Natural killer cell treated with Interleukin-12 subunit alpha and Interleukin-12 subunit beta and Interleukin-15 and Interleukin-18, amount 100 ng/mL, for 72 hours (primary cell): Measurements from ENCODE around the gene XRCC4. TPM values are rescaled to one million over a fixed set of nuclear protein-coding genes. Genes with fewer than 3 reads are reported as not detected.

Experiments used
- ATAC-seq, 2 donors: fragments of 150-1000 bp; cut with Tn5 transposase in 1 of 2; sonication (Bioruptor Pico), chemical (Tn5 transposase) in 1 of 2; 2 replicates each; pipeline ENCODE4 v1.10.0; 2021
- DNase-seq: peaks from one replicate; pipeline ENCODE4 v3.0.0; 2022; ENCODE audit warnings: low spot score
- H3K27ac Mint-ChIP-seq, 2 donors: 1 replicate in 1 of 2; 2 replicates in 1 of 2; pipeline ENCODE4 v1.8.0; 2022; ENCODE audit warnings: mixed read lengths in 2 of 2, mild to moderate bottlenecking in 1 of 2, moderate library complexity in 1 of 2
- H3K27me3 Mint-ChIP-seq, 2 donors: 1 replicate in 1 of 2; 2 replicates in 1 of 2; pipeline ENCODE4 v1.8.0; 2022; ENCODE audit warnings: mixed read lengths in 2 of 2
- H3K36me3 Mint-ChIP-seq: one replicate; pipeline ENCODE4 v1.8.0; 2022; ENCODE audit warnings: mixed read lengths
- H3K4me1 Mint-ChIP-seq, 2 donors: 1 replicate in 1 of 2; 2 replicates in 1 of 2; pipeline ENCODE4 v1.8.0; 2022; ENCODE audit warnings: low read depth in 2 of 2, mixed read lengths in 2 of 2, mild to moderate bottlenecking in 1 of 2
- H3K4me3 Mint-ChIP-seq: one replicate; pipeline ENCODE4 v1.8.0; 2022; ENCODE audit warnings: mixed read lengths
- H3K9me3 Mint-ChIP-seq: 2 replicates; pipeline ENCODE4 v1.8.0; 2022; ENCODE audit warnings: mixed read lengths
- total RNA-seq, 2 donors: library from RNA; stranded (reverse); gene quantifications; one replicate each; pipeline ENCODE4 v1.2.3, GENCODE V29; 2022

XRCC4 gene
- 10 to 100 TPM; 10.2 to 13.9 TPM for total RNA-seq

DNA sequence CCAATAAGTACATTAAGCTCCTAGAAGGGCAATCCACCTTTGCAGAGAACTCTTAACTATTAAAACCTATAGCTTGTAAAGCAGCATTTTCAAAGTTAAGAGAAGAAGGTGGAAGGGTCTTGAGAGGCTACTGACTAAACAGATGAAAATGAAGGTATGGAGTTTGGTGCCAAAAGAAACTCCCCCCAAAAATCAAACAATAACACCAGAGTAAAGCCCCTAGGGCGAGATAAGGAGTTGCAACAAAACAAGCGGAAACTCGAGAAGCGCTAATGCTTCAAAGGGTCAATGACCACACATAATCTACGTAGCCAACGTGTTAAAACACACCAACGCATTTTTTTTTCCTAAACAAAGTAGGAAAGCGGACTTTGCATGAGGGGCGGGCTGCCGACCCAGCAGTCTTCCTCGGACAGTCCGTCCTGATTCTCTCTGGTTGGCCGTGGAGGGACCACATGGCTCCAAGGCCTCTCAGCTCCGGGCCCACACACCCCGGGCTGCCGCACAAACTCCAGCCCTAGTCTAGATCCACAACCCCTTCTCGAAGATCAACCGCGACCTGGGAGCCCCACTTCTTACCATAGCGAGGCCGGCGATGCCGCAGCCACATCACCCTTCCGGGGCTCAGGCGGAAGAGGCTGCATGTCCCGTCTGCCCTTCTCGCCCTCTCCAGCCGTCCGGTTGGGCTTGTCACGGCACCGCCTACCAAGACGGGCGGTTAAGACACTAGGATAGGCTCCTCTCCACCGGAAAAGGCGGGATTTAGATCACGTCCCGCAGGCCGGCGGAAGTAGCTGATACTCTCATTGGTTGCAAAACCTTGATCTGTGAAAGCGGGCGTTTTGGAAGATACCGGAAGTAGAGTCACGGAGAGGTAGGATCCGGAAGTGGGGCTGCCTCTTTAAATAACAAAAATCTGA, at the start of gene XRCC4, which contains the start of gene TMEM167A:
Gene XRCC4, plus strand, starts transcription at position 806 of the 920 bp plus-strand sequence. CDS start 27,373 bp downstream, outside the sequence.
Gene TMEM167A, minus strand, starts transcription at position 653 of the 920 bp plus-strand sequence. Its CDS starts 71 bp downstream, at position 582.
- H3K36me3 Mint-ChIP-seq, result peaks cover 17% of the 10 kb centered on the region
- ATAC-seq (peak; percentile 100), DNase-seq (peak; percentile 98)
- peak within 1 kb of the TSS; percentile 98 for H3K27ac Mint-ChIP-seq
- peaks cover 38 to 53% of the 10 kb centered on the region in 2 donors for H3K4me1 Mint-ChIP-seq
- no peaks in the 10 kb centered on the region for H3K27me3 Mint-ChIP-seq
- no peaks in the 10 kb centered on the region for H3K9me3 Mint-ChIP-seq
- H3K4me3 Mint-ChIP-seq, result peak within 1 kb of the TSS; percentile 98

DNA sequence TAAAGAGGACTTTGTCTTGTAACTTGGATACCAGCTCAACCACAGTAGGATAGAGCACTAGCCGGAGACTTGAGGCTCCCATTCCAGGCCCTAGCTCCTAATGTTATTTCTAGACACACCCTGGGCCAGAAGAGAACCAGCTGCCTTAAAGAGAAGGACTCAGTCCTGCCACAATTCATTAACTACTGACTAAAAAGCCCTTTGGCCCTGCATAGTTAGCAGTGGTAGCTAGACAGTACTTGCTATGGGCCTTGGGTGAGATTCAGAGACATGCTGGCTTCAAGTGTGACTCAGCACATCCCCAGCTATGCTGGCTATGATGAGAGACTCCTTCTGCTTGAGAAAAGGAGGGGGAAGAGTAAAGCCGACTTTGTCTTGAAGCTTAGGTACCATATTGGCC, 47.4 kb upstream of the XRCC4 start:
- Mint-ChIP-seq H3K9me3 (no peaks in the 10 kb centered on the region), H3K4me1 (no peaks in the 10 kb centered on the region), H3K27me3 (peaks cover 5 to 9% of the 10 kb centered on the region in 2 donors), H3K27ac (no peak overlapping the region), H3K36me3 (no peaks in the 10 kb centered on the region), H3K4me3 (no peak overlapping the region)
- no peak for DNase-seq
- ATAC-seq, result no peak

DNA sequence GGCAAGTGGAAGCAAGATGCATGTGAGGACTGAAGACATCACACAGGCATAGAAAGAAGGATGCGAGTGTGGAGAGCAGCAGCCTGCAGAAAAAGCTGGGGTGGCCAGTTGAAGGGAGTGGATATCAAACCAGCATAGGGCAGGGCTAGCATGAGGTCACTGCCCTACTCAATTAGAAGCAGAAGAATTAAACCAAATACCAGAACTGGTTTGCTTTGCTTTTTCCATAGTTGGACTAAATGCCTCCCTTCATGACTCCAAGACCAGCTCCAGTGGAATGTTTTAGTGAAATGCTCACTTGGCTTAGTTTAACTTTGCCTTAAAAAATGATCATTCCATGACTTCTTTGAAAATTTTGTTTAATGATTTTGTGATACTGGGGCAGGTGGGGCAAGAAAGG, 46.0 kb upstream of the XRCC4 start:
- Mint-ChIP-seq H3K36me3 (no peaks in the 10 kb centered on the region), H3K4me3 (no peak overlapping the region), H3K4me1 (no peaks in the 10 kb centered on the region), H3K27ac (no peak overlapping the region), H3K27me3 (peaks cover 0 to 3% of the 10 kb centered on the region in 2 donors), H3K9me3 (no peaks in the 10 kb centered on the region)
- ATAC-seq (no peak), DNase-seq (no peak)

DNA sequence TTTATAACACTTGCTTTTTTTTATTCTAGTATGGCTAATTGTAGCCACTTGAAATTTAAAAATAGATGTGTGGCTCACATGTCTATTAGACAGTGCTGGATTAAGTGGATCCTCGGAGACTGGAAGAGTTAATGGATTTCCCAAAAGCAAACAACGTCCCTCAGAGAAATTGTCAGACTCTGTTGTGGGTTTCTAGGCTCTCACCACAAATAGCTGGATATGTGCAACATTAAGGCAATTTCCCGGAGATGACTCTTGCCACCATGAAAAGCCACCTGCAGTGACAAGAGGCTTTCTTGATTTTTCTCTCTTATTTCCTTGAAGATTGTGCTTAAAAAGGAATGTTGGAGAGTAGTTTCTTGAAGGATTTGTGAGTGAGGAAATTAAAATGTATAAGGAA, 43.3 kb upstream of the XRCC4 start:
- no peaks in the 10 kb centered on the region for H3K36me3 Mint-ChIP-seq
- no peak for DNase-seq
- no peak overlapping the region for H3K27ac Mint-ChIP-seq
- H3K27me3 Mint-ChIP-seq, result peaks cover 0 to 3% of the 10 kb centered on the region in 2 donors
- ATAC-seq, result no peak
- H3K9me3 Mint-ChIP-seq, result no peaks in the 10 kb centered on the region
- H3K4me3 Mint-ChIP-seq, result no peak overlapping the region
- no peaks in the 10 kb centered on the region for H3K4me1 Mint-ChIP-seq

DNA sequence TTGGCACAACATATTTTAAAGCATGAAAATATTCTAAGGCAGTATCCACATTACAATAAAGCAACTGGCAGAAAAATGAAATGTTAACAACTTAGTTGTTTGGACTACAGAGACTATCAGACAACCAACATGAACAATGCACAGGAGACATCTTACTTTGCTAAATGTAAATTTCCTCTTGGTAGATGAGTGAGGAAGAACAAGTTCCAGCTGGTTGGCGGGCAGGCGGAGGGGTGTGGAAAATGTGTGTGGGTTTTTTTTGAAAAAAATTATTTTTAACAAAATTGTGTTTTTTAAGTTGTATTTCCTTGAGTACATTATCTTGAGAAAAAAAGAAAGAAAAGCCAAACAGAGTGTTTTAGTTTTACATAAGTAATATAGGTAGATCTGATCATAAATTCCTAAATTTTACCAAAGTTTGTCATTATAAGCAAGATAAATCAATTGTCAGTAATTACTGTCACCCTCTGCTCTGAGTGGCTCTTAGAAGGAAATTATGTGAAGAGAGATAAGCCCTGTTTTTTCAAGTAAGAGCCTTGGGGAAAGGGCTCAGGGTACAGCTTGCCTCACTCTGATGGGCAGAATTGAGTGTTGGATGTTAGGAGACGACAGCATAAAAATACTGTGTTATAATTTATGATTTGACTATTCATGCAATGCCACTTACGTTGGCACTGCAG, 42.7 kb upstream of the XRCC4 start:
- H3K9me3 Mint-ChIP-seq, result no peaks in the 10 kb centered on the region
- DNase-seq, result no peak
- no peak overlapping the region for H3K27ac Mint-ChIP-seq
- no peak for ATAC-seq
- no peaks in the 10 kb centered on the region for H3K36me3 Mint-ChIP-seq
- H3K4me1 Mint-ChIP-seq, result no peaks in the 10 kb centered on the region
- no peak overlapping the region for H3K4me3 Mint-ChIP-seq
- H3K27me3 Mint-ChIP-seq, result peaks cover 0 to 3% of the 10 kb centered on the region in 2 donors

DNA sequence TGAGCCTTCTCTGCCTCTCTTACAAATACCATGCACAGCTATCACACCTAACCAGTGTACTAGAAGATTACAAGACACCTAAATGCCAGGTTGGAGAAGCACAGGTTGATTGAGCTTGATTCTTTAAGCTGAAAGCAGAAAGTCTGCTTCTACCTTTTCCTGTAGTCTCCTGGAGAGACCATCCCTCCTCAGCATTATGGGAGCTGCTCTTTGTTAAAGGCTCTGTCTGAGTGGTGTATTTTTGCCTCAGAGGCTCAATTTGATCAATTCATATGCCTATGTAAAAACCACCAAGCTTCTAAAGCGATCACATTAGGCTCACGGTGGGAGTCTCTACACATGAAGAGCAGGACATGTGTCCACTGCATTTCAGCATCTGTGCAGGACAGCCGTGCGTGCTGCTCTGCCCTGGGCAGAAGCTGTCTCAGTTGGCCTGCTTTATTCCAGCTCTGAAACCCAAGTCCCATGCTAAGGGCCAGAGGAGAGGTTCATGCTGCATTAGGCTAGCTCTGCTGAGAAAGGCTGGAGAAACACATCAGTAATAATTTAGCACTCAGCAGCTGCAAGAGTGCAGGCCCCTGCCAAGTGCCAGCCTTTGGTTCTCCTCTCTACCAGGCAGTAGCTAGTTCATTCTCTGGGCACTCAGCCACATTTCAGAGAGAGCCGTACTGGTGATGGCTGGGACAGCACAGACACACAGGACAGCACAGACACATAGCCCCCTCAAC, 41.8 kb upstream of the XRCC4 start:
- H3K4me1 Mint-ChIP-seq, result no peaks in the 10 kb centered on the region
- no peak overlapping the region for H3K4me3 Mint-ChIP-seq
- peaks cover 0 to 3% of the 10 kb centered on the region in 2 donors for H3K27me3 Mint-ChIP-seq
- H3K9me3 Mint-ChIP-seq, result no peaks in the 10 kb centered on the region
- DNase-seq (no peak), ATAC-seq (peak in 1 of 2 donors; percentile 53)
- H3K36me3 Mint-ChIP-seq, result no peaks in the 10 kb centered on the region
- H3K27ac Mint-ChIP-seq, result no peak overlapping the region

DNA sequence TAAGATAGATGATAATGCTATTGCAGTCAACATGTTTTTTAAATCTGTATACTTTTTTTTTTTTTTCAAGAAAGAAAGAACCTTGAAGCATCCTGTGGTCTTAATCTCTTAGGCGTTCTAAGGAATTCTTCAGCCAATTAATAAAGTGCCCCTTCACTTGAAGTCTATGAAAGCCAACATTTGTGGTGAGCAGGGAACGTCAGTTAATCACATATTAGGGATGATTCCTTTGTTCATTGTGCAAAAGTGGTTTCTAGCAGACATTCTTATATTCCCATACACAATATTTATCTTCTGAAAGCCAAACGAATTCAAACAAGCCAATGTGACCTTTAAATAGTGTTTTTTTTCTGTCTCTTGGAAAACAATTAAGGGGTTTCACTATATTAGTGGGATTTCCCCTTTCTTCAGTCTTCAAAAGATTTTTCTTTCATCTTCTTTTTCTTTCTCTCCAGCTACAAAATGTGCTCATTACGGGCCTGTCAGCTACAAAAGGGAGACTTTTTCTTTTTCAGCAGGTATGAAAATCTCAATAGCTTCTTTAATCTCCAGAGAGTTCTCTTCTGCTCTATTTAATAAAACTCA, 40.3 kb upstream of the XRCC4 start:
- ATAC-seq, result no peak
- Mint-ChIP-seq H3K4me1 (no peaks in the 10 kb centered on the region), H3K36me3 (no peaks in the 10 kb centered on the region), H3K9me3 (no peaks in the 10 kb centered on the region), H3K27me3 (peaks cover 0 to 3% of the 10 kb centered on the region in 2 donors), H3K4me3 (no peak overlapping the region), H3K27ac (no peak overlapping the region)
- DNase-seq, result no peak

DNA sequence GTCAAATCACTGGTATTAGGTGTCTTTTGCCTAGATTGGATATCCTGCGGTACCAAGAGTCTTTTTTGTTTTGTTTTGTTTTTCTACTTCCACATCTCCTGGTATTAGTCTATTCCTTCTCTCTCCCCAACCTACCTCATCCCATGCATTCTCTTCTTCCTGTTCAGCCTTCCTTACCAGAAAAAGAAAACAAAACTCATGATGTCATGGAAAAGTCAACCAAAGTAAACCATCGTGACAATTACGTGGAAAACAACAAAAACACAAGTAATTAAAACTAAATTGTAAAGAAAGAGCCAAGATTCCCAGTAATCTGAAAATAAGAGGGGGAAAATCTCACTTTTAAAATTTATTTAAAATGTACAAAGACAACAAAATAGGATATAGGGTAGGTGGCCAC, 38.4 kb upstream of the XRCC4 start:
- peaks cover 4% of the 10 kb centered on the region for H3K36me3 Mint-ChIP-seq
- H3K4me1 Mint-ChIP-seq, result no peaks in the 10 kb centered on the region
- no peak overlapping the region for H3K4me3 Mint-ChIP-seq
- DNase-seq, result no peak
- H3K27me3 Mint-ChIP-seq, result peaks cover 0 to 3% of the 10 kb centered on the region in 2 donors
- H3K27ac Mint-ChIP-seq, result no peak overlapping the region
- no peaks in the 10 kb centered on the region for H3K9me3 Mint-ChIP-seq
- ATAC-seq, result no peak

DNA sequence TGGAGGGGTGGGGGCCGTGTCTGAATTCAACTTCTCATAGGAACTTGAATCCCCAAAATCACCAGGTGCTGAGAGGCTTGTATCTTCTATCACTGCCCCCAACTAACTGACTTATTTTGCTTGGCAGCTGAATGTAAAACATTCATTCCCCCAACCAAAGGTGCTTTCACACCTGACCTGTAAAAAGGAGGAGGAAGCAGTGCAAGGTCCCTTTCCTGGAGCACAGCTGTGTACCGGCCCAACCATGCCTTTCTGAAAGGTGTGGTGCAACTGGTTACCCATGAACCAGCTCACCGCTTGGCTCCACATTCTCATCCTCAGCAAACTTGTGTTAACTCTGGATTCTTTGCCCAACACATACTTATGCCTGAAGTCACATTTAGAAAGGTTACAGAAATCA, 34.8 kb upstream of the XRCC4 start:
- Mint-ChIP-seq H3K36me3 (peaks cover 5% of the 10 kb centered on the region), H3K4me1 (no peaks in the 10 kb centered on the region), H3K4me3 (no peak overlapping the region), H3K27me3 (no peaks in the 10 kb centered on the region), H3K27ac (no peak overlapping the region), H3K9me3 (no peaks in the 10 kb centered on the region)
- ATAC-seq, result no peak
- DNase-seq, result no peak

DNA sequence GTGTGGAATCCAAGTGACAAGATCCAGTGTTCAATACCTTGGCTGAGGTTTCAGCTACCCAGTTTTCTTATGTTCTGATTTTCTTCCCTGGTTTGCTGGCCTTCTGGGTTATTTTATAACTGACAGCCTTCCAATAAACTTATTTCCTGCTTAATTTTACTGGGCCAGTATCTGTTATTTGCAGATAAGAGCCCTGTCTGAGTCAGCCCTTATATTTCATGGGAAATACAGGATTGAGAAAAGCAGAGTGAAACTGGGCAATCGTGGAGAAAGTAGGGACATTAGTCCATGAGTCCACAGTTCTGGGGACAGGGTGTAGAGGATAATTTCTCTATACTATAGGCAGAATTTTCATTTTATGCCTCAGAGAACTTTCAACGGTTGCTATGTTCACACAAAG, 32.4 kb upstream of the XRCC4 start:
- Mint-ChIP-seq H3K9me3 (no peaks in the 10 kb centered on the region), H3K4me1 (peaks cover 0 to 2% of the 10 kb centered on the region in 2 donors), H3K27me3 (no peaks in the 10 kb centered on the region), H3K27ac (no peak overlapping the region), H3K36me3 (peaks cover 5% of the 10 kb centered on the region), H3K4me3 (no peak overlapping the region)
- ATAC-seq, result no peak
- DNase-seq, result no peak

DNA sequence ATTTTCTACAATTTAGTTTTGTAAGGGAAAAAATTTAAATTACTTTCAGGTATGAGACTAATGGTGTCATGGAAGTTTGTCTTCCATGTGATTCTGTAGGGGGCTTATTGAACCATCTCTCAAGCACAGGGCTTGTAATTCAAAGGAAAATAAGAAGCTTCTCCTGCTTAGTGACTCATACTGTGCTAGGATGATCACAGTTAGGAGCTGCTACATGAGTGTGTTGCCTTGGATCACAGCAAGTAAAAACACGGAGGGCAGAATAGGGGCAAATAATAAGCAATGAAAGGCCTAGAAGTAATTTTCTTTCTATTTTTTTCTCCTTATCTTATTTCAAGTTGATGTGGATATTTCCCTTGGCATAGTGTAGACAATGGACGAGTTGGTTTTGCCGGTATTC, 29.1 kb upstream of the XRCC4 start:
- Mint-ChIP-seq H3K4me3 (no peak overlapping the region), H3K9me3 (no peaks in the 10 kb centered on the region), H3K27me3 (no peaks in the 10 kb centered on the region), H3K36me3 (peaks cover 11% of the 10 kb centered on the region), H3K27ac (no peak overlapping the region), H3K4me1 (peaks cover 4% of the 10 kb centered on the region in 2 donors)
- no peak for DNase-seq
- no peak for ATAC-seq

DNA sequence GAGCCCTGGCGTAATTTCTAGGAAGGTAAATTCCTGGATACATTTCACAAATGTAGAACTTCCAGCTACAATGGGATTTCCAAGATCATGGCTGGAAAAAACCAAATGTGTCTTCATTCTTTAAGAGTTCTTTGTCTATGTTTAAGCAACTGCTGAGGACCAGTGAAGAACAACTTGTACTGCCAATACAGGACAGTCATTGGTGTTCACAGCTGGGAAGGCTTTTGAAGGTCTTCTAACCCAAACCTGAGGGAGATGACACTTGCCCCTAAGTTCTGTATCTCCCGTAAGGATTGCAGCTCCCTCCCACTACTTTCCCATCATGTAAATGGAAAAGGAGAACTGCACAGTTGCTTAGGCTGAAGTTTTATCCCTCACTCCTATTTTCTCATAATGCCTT, 28.5 kb upstream of the XRCC4 start:
- Mint-ChIP-seq H3K4me3 (no peak overlapping the region), H3K4me1 (peaks cover 4% of the 10 kb centered on the region in 2 donors), H3K9me3 (no peaks in the 10 kb centered on the region), H3K27me3 (no peaks in the 10 kb centered on the region), H3K36me3 (peaks cover 10% of the 10 kb centered on the region), H3K27ac (no peak overlapping the region)
- no peak for DNase-seq
- ATAC-seq, result no peak

DNA sequence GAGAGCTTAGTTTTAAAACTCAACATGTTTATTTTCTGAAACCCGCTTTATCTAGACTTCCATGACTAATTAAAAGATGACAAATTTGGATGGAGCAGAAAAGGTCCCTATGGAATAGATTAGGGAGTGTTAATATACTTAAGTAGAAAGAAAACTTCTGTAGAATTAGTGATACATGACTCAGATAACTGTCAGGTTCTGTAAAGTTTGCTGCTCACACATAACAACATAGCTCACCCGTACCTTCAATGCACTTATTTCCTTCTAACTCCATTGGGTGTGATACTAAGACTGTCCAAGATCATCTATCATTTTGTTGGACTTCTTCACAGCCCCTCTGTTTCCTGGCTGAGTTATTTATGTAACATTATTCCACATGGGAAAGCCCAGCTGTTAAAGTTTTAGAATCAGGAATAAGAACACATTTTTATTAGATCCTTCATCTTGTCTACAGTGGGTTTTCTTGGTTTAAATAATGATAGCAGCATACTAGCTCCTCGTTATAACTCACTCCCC, 27.9 kb upstream of the XRCC4 start:
- peaks cover 14% of the 10 kb centered on the region for H3K36me3 Mint-ChIP-seq
- ATAC-seq, result no peak
- H3K27ac Mint-ChIP-seq, result no peak overlapping the region
- no peak overlapping the region for H3K4me3 Mint-ChIP-seq
- no peaks in the 10 kb centered on the region for H3K27me3 Mint-ChIP-seq
- H3K9me3 Mint-ChIP-seq, result no peaks in the 10 kb centered on the region
- DNase-seq, result no peak
- H3K4me1 Mint-ChIP-seq, result peaks cover 4 to 7% of the 10 kb centered on the region in 2 donors
